Measurements from ENCODE around the gene KIF26B.
"Not testable (repeated sequence)": the region's sequence is repeated elsewhere in the genome, so short reads cannot be mapped to it uniquely, and the experiment has no call there.

Gene KIF26B

DNA sequence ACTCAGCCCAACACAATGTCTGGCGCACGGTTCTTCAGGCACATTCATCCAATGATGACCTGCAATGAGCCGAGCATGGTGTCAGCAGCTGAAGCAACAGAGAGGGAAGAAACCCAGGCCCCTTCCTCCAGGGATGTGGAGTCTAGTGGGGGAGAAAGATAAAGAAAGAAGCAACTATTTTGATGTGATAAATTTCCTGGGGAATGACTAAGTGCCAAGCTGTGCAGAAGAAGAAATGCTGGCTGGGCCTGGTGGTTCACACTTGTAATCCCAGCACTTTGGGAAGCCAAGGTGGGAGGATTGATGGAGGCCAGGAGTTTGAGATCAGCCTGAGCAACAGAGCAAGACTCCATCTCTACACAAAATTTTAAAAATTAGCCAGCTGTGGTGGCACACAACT lies 561.8 kb downstream of the KIF26B start:
- no peak overlapping the region for H3K27ac ChIP-seq
- POLR2A ChIA-PET (ENCODE audit: low non-redundant PET) = no interaction called here
- TF ChIP-seq, protein P1, sequence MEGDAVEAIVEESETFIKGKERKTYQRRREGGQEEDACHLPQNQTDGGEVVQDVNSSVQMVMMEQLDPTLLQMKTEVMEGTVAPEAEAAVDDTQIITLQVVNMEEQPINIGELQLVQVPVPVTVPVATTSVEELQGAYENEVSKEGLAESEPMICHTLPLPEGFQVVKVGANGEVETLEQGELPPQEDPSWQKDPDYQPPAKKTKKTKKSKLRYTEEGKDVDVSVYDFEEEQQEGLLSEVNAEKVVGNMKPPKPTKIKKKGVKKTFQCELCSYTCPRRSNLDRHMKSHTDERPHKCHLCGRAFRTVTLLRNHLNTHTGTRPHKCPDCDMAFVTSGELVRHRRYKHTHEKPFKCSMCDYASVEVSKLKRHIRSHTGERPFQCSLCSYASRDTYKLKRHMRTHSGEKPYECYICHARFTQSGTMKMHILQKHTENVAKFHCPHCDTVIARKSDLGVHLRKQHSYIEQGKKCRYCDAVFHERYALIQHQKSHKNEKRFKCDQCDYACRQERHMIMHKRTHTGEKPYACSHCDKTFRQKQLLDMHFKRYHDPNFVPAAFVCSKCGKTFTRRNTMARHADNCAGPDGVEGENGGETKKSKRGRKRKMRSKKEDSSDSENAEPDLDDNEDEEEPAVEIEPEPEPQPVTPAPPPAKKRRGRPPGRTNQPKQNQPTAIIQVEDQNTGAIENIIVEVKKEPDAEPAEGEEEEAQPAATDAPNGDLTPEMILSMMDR (conservative IDR thresholded peaks at IDR 0.05; ENCODE audit: low read depth) = no peak
- CTCF ChIA-PET = interaction anchor here (1.1 kb wide), 1 partner anchor 560 kb away, joined by 3 read pairs; no protein-coding TSS in a partner anchor
- DNase-seq (ENCODE audit: low spot score) = no peak

DNA sequence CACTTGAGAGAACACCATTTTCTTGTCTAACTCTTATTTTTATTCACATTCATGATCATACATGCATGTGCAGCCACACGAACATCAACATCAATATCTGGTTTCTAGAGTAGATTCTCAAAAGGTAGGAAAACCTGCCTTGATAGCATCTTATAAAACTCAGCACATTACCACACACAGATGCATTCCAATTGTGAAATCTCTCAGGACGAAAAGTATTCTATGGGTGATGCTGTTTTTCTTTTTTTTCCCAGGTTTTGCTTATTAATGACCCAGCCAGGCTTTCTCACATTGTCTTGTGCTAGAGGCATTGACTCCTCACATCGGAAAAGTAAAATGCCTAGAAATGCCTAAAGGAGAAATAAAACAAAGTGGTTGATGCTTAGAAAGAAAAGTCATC lies 562.8 kb downstream of the KIF26B start:
- no peak for DNase-seq (ENCODE audit: low spot score)
- ChIA-PET POLR2A (ENCODE audit: low non-redundant PET) (interaction anchor here (0.7 kb wide), 1 partner anchor 9 kb away, joined by 9 read pairs; no protein-coding TSS in a partner anchor), CTCF (no interaction called here)
- TF ChIP-seq, protein P1 (conservative IDR thresholded peaks at IDR 0.05; ENCODE audit: low read depth) = no peak
- no peak overlapping the region for H3K27ac ChIP-seq

DNA sequence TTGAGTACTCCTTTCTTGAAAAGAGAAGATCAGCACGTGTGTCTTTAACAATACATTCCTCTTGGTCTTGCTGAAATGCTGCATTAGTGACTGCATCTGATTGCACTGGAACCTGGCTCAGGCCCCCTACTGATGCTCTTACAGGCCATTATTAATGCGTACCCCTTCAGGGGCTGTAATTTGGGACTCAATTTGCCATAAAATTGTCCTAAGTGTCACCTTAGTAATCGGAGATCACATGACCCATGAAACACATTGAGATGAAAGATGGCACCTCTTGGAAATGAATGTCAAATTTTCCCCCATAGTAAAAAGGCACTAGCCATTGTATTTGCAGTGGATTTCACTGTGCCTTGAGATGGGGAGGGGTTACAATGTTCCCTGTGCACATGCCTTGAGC lies 563.3 kb downstream of the KIF26B start:
- ChIA-PET POLR2A (ENCODE audit: low non-redundant PET) (no interaction called here), CTCF (no interaction called here)
- no peak for DNase-seq (ENCODE audit: low spot score)
- no peak overlapping the region for H3K27ac ChIP-seq
- TF ChIP-seq, protein P1 (conservative IDR thresholded peaks at IDR 0.05; ENCODE audit: low read depth) = no peak

DNA sequence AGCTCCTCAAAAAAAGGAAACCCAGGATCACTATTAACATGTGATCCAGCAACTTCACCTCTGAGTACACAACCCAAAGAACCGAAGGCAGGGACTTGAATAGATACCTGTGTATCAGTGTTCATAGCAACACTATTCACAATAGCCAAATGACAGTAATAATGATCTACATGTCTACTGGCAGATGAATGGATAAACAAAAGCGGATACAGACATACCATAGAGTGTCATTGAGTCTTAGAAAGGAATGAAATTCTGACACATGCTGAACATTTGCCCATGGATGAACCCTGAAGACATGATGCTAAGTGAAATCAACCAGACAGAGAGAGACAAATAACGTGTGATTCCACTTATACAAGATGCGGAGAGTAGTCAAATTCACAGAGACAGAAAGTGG lies 564.2 kb downstream of the KIF26B start:
- ChIA-PET POLR2A (ENCODE audit: low non-redundant PET) (no interaction called here), CTCF (no interaction called here)
- no peak for DNase-seq (ENCODE audit: low spot score)
- TF ChIP-seq, protein P1 (conservative IDR thresholded peaks at IDR 0.05; ENCODE audit: low read depth) = no peak
- no peak overlapping the region for H3K27ac ChIP-seq

DNA sequence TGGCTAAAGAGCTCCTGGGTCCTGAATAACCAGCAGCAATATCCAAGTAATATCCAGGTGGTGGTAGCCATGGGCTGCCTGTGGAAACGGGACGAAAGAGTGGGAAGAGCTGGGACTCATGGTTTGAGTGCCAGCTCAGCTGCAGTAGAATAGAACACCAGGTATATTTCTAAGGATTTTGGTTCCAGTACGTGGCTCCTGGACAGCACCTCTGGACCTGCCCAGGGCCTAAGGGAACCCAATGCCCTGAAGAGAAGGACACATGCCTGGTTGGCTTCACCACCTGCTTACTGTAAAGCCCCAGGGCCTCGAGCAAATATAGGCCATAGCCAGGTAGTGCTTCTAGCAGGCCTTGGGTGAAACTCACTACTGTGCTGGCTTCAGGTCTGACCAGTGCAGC lies 566.7 kb downstream of the KIF26B start:
- DNase-seq (ENCODE audit: low spot score) = no peak
- CTCF ChIA-PET = no interaction called here
- POLR2A ChIA-PET (ENCODE audit: low non-redundant PET) = no interaction called here
- no peak overlapping the region for H3K27ac ChIP-seq
- TF ChIP-seq, protein P1 (conservative IDR thresholded peaks at IDR 0.05; ENCODE audit: low read depth) = no peak

DNA sequence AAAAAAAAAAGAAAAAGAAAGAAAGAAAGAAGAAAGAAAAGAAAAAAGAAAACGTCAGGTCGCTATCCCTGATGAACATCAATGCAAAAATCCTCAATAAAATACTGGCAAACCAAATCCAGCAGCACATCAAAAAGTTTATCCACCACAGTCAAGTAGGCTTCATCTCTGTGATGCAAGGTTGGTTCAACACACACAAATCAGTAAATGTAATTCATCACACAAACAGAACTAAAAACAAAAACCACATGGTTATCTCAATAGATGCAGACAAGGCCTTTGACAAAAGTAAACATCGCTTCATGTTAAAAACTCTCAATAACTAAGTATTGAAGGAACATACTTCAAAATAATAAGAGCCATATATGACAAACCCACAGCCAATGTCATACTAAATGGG lies 573.2 kb downstream of the KIF26B start:
- CTCF ChIA-PET; POLR2A ChIA-PET (ENCODE audit: low non-redundant PET); DNase-seq (ENCODE audit: low spot score); H3K27ac ChIP-seq: not testable (repeated sequence)

DNA sequence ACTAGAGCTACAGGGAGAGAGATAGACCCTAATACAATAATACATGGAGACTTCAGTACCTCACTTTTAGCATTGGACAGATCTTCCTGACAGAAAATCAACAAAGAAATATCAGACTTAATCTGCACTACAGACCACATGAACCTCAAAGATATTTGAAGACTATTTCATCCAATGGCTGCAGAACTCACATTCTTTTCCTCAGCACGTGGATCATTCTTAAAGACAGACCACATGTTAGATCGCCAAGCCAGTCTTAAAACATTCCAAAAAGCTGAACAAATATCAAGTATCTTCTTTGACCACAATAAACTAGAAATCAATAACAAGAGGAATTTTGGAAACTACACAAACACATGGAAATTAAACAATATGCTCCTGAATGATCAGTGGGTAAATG lies 576.0 kb downstream of the KIF26B start:
- ChIA-PET POLR2A (ENCODE audit: low non-redundant PET) (no interaction called here), CTCF (no interaction called here)
- TF ChIP-seq, protein P1 (conservative IDR thresholded peaks at IDR 0.05; ENCODE audit: low read depth) = no peak
- no peak overlapping the region for H3K27ac ChIP-seq
- DNase-seq (ENCODE audit: low spot score) = no peak

DNA sequence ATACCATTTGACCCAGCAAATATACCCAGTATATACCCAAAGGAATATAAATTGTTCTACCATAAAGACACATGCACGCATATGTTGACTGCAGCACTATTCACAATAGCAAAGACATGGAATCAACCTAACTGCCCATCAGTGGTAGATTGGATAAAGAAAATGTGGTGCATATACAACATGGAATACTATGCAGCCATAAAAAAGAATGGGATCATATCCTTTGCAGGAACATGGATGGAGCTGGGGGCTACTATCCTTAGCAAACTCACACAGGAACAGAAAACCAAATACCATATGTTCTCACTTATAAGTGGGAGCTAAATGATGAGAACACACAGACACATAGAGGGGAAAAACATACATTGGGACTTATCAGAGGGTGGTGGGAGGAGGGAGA lies 585.6 kb downstream of the KIF26B start:
- CTCF ChIA-PET; DNase-seq (ENCODE audit: low spot score); POLR2A ChIA-PET (ENCODE audit: low non-redundant PET); H3K27ac ChIP-seq: not testable (repeated sequence)
